ENCODE results near the gene PPDPF. TPM values are rescaled to one million over a fixed set of nuclear protein-coding genes. Genes with fewer than 3 reads are reported as not detected.

PPDPF gene
- total and polyA plus RNA-seq, 2 of the 8 experiments (the other 6 are each of a cell fraction or from before 2014, with no cell fraction given), result 30.5 to 138 TPM

GRCh38 chr20:63500151-63500901 lies 20.2 kb upstream of the PPDPF start:
- no peak overlapping the region for H3K14ac ChIP-seq (ENCODE audit: insufficient read length)
- no peaks in the 10 kb centered on the region for H3K79me1 ChIP-seq (ENCODE audit: low read depth, low read length)
- ChIA-PET POLR2A (ENCODE audit: partially characterized antibody) (interaction anchor here (1.1 kb wide), 1 partner anchor 21 kb away, joined by 5 read pairs; the partner anchor contains the start of gene PPDPF), CTCF (ENCODE audit: partially characterized antibody) (no interaction called here)
- no peak overlapping the region for H3K4ac ChIP-seq (replicated peaks; ENCODE audit: insufficient read length, low read depth, low read length)
- H2BK5ac ChIP-seq (ENCODE audit: low read depth, low read length), result no peak overlapping the region
- H3K27me3 ChIP-seq (replicated peaks in 1 of 4; ENCODE audit: control insufficient read depth in 3 of 4, extremely low read depth in 1 of 4, insufficient read depth in 3 of 4, low read length in 3 of 4), result peaks cover 11 to 42% (median 35%) of the 10 kb centered on the region in 4 experiments
- no peak overlapping the region for H3K23ac ChIP-seq (ENCODE audit: insufficient read length)
- H4K5ac ChIP-seq (ENCODE audit: insufficient read length, low read depth, low read length), result no peak overlapping the region
- H4K91ac ChIP-seq (replicated peaks; ENCODE audit: insufficient read length, low read length), result no peak overlapping the region
- no peak overlapping the region for H2BK12ac ChIP-seq (ENCODE audit: low read depth, low read length)
- no peak overlapping the region for H2AK5ac ChIP-seq (ENCODE audit: low read depth, low read length)
- H3K56ac ChIP-seq (replicated peaks; ENCODE audit: insufficient read length, low read depth, low read length), result no peak overlapping the region
- no peak overlapping the region for H3K4me3 ChIP-seq (ENCODE audit: extremely low read depth in 1 of 4, insufficient read depth in 2 of 4, low read depth in 3 of 4, low read length in 4 of 4)
- H3K18ac ChIP-seq (ENCODE audit: extremely low read depth, low read length), result no peak overlapping the region
- H2BK120ac ChIP-seq (replicated peaks; ENCODE audit: low read depth, low read length), result no peak overlapping the region
- peaks cover 0 to 32% (median 21%) of the 10 kb centered on the region in 4 experiments; a peak in 6 of 7 replicates for H3K4me1 ChIP-seq (replicated peaks in 1 of 4; ENCODE audit: control insufficient read depth in 3 of 4, insufficient read depth in 4 of 4, low read length in 3 of 4)
- peak overlapping the region; percentile 61; the same call in 1 of the 2 replicates for H2BK15ac ChIP-seq (ENCODE audit: low read length)
- FAIRE-seq (no peak), DNase-seq (ENCODE audit: low read depth in 1 of 2, low spot score in 2 of 2) (peak in 1 of 2 experiments; percentile 47)
- 91% methylated on average over 22 of the region's 24 CpGs; no CpG with 5 or more reads in 1 of the 2 experiments for WGBS, 2 experiments (ENCODE audit: extremely low coverage in 1 of 2, insufficient coverage in 1 of 2, insufficient read length in 1 of 2, insufficient replicate concordance in 2 of 2, low coverage in 1 of 2, low lambda C conversion rate in 2 of 2, missing lambda C conversion rate in 1 of 2)
- no peaks in the 10 kb centered on the region for H3K79me2 ChIP-seq (ENCODE audit: control insufficient read depth in 1 of 2, insufficient read depth in 2 of 2, low read length in 2 of 2)
- H3K23me2 ChIP-seq (ENCODE audit: low read depth, low read length), result peaks cover 3% of the 10 kb centered on the region; the same call in 1 of the 2 replicates
- peak overlapping the region in 1 of 2 experiments; percentile 60; a peak in 1 of 4 replicates for H3K4me2 ChIP-seq (ENCODE audit: insufficient read depth in 1 of 2, low read depth in 2 of 2, low read length in 2 of 2)
- no peak overlapping the region for H3K27ac ChIP-seq (ENCODE audit: low read depth, low read length)
- peaks cover 0 to 4% of the 10 kb centered on the region in 2 experiments for H4K20me1 ChIP-seq (replicated peaks in 1 of 2; ENCODE audit: control insufficient read depth in 1 of 2, insufficient read depth in 2 of 2, low read length in 2 of 2)
- H3K9me3 ChIP-seq (ENCODE audit: insufficient read depth in 2 of 2, low read depth in 1 of 2, low read length in 1 of 2), result no peaks in the 10 kb centered on the region; a peak in 1 of 4 replicates
- no peak overlapping the region for H3K9ac ChIP-seq (replicated peaks in 1 of 4; ENCODE audit: extremely low read depth in 1 of 4, low read depth in 3 of 4, low read length in 3 of 4)
- H4K8ac ChIP-seq (ENCODE audit: extremely low read depth, insufficient read depth, low read length), result no peak overlapping the region
- H3K36me3 ChIP-seq (ENCODE audit: control insufficient read depth in 2 of 4, insufficient read depth in 4 of 4, low read length in 3 of 4), result no peaks in the 10 kb centered on the region
- H2BK20ac ChIP-seq (ENCODE audit: low read length), result no peak overlapping the region
- H2AFZ ChIP-seq (ENCODE audit: low read length), result no peak overlapping the region
- TF ChIP-seq ASH2L (IDR thresholded peaks at IDR 0.05; ENCODE audit: low read length) (no peak), BACH1 (IDR thresholded peaks at IDR 0.05; ENCODE audit: low read length) (no peak), FOSL1 (IDR thresholded peaks at IDR 0.05; ENCODE audit: insufficient read depth, low read depth, low read length) (no peak), RAD21 (IDR thresholded peaks at IDR 0.05 in 1 of 2, conservative IDR thresholded peaks at IDR 0.05 in 1 of 2; ENCODE audit: low read depth in 2 of 2, low read length in 2 of 2) (no peak), SIRT6 (IDR thresholded peaks at IDR 0.05; ENCODE audit: low read length) (no peak), SIN3A (conservative IDR thresholded peaks at IDR 0.05 in 1 of 2, IDR thresholded peaks at IDR 0.05 in 1 of 2; ENCODE audit: low read depth in 1 of 2, low read length in 2 of 2) (no peak), CEBPB (IDR thresholded peaks at IDR 0.05; ENCODE audit: low read depth, low read length) (no peak), NRF1 (IDR thresholded peaks at IDR 0.05; ENCODE audit: low read depth, low read length) (no peak), TEAD4 (IDR thresholded peaks at IDR 0.05; ENCODE audit: low read depth, low read length) (no peak), RFX5 (IDR thresholded peaks at IDR 0.05; ENCODE audit: borderline replicate concordance, low read depth, low read length) (no peak), RXRA (IDR thresholded peaks at IDR 0.05; ENCODE audit: insufficient read depth, low read depth, low read length) (no peak), BRCA1 (IDR thresholded peaks at IDR 0.05; ENCODE audit: low read depth, low read length) (no peak), POLR2AphosphoS5 (IDR thresholded peaks at IDR 0.05; ENCODE audit: low read depth, low read length) (no peak)

Measured in H1 (cell line).